Activated CD8-positive, alpha-beta memory T cell treated with anti-CD3 and anti-CD28 coated beads, Interleukin-2, amount 50 U/mL, for 1 hour (primary cell): ENCODE results near the gene NPHP4.

Source experiments
- DNase-seq: peaks from one replicate; pipeline ENCODE4 v3.0.0-alpha.2; 2020; ENCODE audit errors: extremely low read depth

The NPHP4 gene

GRCh38 chr1:6004412-6005123 lies 12.3 kb upstream of the NPHP4 start:
- DNase-seq: no peak

GRCh38 chr1:6003568-6004411 lies 11.6 kb upstream of the NPHP4 start:
- DNase-seq: no peak

- no peak for DNase-seq
These were observed 10.7 kb upstream of the NPHP4 start for GRCh38 chr1:6002714-6003501.

GRCh38 chr1:6001992-6002576 lies 9.9 kb upstream of the NPHP4 start:
- no peak for DNase-seq

- DNase-seq: no peak
These were observed 8.4 kb upstream of the NPHP4 start for GRCh38 chr1:6000444-6001288.

- DNase-seq: no peak
These were observed 7.7 kb upstream of the NPHP4 start for GRCh38 chr1:5999711-6000443.

- DNase-seq: no peak
These were observed 6.7 kb upstream of the NPHP4 start for GRCh38 chr1:5998906-5999301.

GRCh38 chr1:5998051-5998905 lies 6.1 kb upstream of the NPHP4 start:
- DNase-seq: no peak

- DNase-seq: no peak
These were observed 5.1 kb upstream of the NPHP4 start for GRCh38 chr1:5997316-5997715.

- DNase-seq: no peak
These were observed 4.5 kb upstream of the NPHP4 start for GRCh38 chr1:5996641-5997270.

- no peak for DNase-seq
These were observed 3.8 kb upstream of the NPHP4 start for GRCh38 chr1:5995871-5996630.

GRCh38 chr1:5994713-5995621 lies 2.7 kb upstream of the NPHP4 start:
- no peak for DNase-seq

- no peak for DNase-seq
These were observed 1.6 kb upstream of the NPHP4 start for GRCh38 chr1:5993556-5994491.

- DNase-seq: no peak
These were observed 760 bp upstream of the NPHP4 start for GRCh38 chr1:5992814-5993555.

- no peak for DNase-seq
These were observed 722 bp downstream of the NPHP4 start for GRCh38 chr1:5991381-5992025.
